ENCODE results near the gene HGF.

The HGF gene

DNA sequence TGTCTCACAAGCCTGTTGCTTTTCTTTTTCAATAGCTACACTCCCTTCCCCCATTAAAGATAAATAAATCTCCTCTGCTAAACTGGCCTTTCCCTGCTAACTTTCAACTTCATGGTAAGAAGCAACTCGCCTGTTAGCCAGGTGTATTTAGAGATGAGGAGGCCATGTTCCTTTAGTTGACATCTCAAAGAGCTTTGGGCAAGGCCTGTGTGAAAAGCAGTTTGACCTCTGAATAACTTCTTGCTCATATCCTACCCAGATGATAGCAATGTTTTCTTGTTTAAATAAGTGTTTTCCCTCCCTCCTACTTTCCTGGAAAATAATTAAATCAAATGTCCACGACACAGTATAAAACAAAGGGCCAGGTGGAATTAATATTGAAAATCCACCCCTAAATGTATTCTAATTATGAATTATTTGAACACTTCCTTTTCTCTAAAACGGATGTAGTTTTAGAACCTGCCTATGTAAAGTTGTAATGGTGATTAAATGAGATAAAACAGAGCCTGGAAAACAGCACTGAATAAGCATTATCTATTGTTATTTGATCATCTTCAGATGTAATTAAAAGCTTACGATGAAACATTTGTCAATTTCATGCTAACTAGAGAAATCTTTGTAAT, 78.5 kb downstream of the HGF start:
- no peak for TF ChIP-seq POLR2A (IDR thresholded peaks at IDR 0.05; ENCODE audit: low read depth, low read length)
- FAIRE-seq (peak; percentile 60), DNase-seq (ENCODE audit: insufficient read length, low spot score) (no peak)

DNA sequence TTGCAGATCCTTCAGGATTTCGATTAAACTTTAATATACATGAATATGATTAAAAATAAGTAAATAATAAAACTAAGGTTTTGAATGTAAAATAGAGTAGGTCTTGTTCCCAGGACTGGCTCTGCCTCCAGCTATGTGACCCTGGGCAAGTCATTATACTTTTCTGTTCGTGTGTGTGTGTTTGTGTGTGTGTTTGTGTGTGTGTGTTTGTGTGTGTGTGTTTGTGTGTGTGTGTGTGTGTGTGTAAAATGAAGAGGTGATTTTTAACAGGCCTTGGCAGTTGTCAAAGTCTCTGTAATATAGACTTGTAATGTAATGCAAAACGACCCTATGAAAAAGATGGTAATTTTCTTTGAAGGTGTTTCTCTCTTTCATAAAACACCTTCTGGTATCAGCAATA, 79.2 kb downstream of the HGF start:
- DNase-seq (ENCODE audit: insufficient read length, low spot score), result no peak
- no peak for TF ChIP-seq POLR2A (IDR thresholded peaks at IDR 0.05; ENCODE audit: low read depth, low read length)
- FAIRE-seq, result no peak

- DNase-seq (ENCODE audit: insufficient read length, low spot score) (no peak), FAIRE-seq (no peak)
- no peak for TF ChIP-seq POLR2A (IDR thresholded peaks at IDR 0.05; ENCODE audit: low read depth, low read length)
Measured at GRCh38 chr7:81690251-81690650, 79.6 kb downstream of the HGF start.

- no peak for TF ChIP-seq POLR2A (IDR thresholded peaks at IDR 0.05; ENCODE audit: low read depth, low read length)
- DNase-seq (ENCODE audit: insufficient read length, low spot score) (no peak), FAIRE-seq (no peak)
Measured at GRCh38 chr7:81688622-81689411, 81.0 kb downstream of the HGF start.

DNA sequence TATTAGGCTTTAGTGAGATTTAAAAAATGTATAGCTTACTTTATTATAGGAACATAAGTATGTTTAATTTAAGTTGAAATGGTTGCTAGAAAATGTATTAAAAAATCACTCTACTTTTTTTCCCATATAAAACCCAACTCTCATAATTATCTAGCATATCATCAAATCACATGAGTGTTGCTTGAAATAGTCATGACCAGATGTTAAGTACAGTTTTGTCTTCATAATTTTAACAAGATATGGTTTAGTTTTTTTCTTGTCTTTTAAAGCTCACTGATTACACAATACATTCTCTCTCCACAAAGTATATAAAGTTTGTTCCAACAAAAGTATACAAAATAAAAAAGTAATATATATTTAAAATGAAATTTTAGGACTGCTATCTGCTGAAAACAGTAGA, 82.8 kb downstream of the HGF start:
- no peak for FAIRE-seq
- no peak for DNase-seq (ENCODE audit: insufficient read length, low spot score)
- TF ChIP-seq POLR2A (IDR thresholded peaks at IDR 0.05; ENCODE audit: low read depth, low read length), result no peak

- no peak for FAIRE-seq
- TF ChIP-seq POLR2A (IDR thresholded peaks at IDR 0.05; ENCODE audit: low read depth, low read length), result no peak
Measured at GRCh38 chr7:81685270-81685868, 84.5 kb downstream of the HGF start.

DNA sequence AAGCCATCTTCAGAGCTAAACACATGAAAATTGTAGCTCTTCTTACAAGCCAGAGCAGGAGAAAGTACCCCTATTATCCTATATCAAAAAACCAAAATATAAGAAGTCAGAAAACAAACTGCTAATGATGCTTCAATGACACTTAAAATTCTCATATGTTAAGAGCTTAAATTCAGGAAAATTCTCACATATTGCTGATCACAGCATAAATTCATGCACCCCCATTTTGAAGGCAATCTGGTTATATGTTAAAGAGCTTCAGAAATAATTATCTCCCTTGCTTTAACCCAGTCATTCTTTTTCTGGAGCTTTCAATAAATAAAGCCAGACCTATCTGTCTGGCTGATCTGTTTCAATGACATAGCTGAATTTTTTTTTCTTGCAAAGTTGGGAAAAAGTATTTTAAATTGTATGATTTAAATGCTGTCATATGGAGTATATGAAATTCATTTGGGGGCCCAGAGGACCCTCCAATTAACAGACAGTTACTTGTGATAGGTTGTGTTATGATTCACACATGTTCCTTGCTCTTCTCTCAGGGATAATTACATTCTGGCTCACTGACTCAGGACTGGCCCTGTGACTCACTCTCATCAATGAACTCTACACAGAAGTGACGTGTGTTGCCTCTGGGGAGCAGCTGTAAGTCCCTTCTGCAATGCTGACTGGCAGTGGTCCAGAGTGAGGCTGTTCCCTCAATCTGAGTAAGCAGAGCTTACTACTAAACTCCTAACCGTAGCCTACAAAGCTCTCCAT, 85.2 kb downstream of the HGF start:
- peak; percentile 100 for FAIRE-seq
- TF ChIP-seq POLR2A (IDR thresholded peaks at IDR 0.05; ENCODE audit: low read depth, low read length), result no peak
- peak; percentile 48 for DNase-seq (ENCODE audit: insufficient read length, low spot score)

More at GRCh38 chr7:81685270-81685868, 84.5 kb downstream of the HGF start:
- no peak for DNase-seq (ENCODE audit: insufficient read length, low spot score)

DNA sequence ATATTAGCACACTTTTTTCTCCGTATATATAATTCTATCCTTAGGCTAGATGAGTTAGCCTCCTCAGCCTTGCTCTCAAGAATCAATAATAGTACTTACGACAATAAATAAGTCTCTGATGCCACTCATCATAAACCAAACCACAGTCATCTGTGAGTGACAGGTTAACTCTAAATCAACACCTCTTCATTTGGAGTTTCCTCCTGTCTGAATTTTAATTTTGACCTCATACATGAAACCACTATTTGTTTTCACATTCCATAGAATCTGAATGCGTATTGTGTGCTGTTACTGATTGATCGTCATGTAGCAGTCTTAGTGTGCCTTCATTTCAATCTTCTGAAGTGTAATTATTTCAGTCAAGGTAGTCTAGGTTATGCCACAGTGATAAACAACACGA, 85.8 kb downstream of the HGF start:
- FAIRE-seq (no peak), DNase-seq (ENCODE audit: insufficient read length, low spot score) (no peak)
- TF ChIP-seq POLR2A (IDR thresholded peaks at IDR 0.05; ENCODE audit: low read depth, low read length), result no peak

- DNase-seq (ENCODE audit: insufficient read length, low spot score) (no peak), FAIRE-seq (no peak)
- no peak for TF ChIP-seq POLR2A (IDR thresholded peaks at IDR 0.05; ENCODE audit: low read depth, low read length)
Measured at GRCh38 chr7:81682873-81683272, 87.0 kb downstream of the HGF start.

DNA sequence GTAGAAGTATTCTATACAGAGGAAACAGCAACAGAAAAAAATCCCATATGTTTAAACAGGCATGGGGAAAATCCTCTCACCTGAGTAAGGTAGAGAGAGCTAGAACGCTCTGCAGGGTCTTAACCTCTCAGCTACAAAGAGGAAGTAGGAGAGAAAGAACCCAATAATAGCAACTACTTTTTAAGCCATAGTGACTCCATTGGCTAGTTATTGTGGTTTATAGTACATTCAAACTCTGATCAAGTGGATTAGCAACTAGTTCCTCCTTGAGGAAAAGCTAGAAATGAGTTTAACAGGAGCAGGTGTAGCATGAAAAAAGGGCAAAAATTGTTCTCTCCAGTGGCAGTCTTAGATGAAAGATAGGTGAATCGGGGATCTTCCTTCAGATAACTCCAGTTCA, 89.7 kb downstream of the HGF start:
- FAIRE-seq (no peak), DNase-seq (ENCODE audit: insufficient read length, low spot score) (no peak)

DNA sequence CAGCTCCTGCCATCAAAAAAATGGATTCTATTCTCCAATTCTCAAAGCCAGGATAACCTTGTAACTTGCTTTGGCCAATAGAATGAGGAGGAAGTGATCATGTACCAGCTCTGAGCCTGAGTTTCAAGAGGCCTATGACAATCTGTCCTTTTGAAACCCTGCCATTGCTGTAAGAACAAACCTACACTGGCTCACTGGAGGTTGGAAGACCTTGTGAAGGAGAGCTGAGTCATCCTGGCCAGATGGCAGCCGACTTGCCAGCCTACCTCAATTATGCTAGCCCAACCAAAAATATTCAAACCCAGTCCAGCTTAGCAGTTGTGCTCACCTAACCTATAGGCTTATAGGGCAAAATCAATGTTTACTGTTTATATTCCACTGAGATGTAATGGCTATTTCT, 93.0 kb downstream of the HGF start:
- no peak for TF ChIP-seq POLR2A (IDR thresholded peaks at IDR 0.05; ENCODE audit: low read depth, low read length)
- DNase-seq (ENCODE audit: insufficient read length, low spot score), result no peak
- peak; percentile 78 for FAIRE-seq

More for the DNA sequence above, 89.7 kb downstream of the HGF start:
- TF ChIP-seq POLR2A (IDR thresholded peaks at IDR 0.05; ENCODE audit: low read depth, low read length), result no peak

DNA sequence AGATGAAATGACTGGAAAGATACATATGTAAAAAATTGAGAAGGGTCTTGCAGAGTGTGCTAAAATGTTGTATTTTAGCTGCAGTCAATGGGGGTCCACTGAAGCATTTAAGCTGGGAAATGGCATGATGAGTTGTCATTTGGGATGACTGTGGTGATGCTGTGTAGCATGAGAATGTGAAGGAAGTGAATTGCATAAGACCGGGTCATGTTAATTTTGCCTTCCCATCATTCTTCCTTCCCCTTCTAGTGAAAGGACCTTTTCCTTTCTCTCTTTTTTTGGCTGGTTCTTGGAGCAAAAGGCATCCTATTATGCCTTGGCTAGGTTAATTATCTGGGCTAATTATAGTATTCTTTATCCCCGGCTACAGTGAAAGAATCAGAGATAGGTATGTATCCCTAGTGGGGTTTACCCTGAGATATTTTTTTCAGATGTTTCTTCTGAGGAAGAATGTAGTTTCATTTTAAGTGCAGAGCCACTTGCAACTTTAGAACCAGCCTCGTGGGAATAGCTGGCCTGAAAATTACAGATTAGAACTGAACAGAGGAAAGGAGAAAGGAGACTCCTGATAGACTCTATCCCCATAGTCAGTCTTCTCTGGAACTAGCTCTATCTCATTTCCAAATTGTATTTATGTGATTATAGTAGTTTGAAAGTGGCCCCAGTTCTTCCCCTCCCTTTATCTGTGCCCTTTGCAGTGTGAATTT, 93.6 kb downstream of the HGF start:
- FAIRE-seq (no peak), DNase-seq (ENCODE audit: insufficient read length, low spot score) (no peak)
- no peak for TF ChIP-seq POLR2A (IDR thresholded peaks at IDR 0.05; ENCODE audit: low read depth, low read length)

GRCh38 chr7:81674431-81674830, 95.4 kb downstream of the HGF start:
- FAIRE-seq, result no peak
- no peak for DNase-seq (ENCODE audit: insufficient read length, low spot score)
- no peak for TF ChIP-seq POLR2A (IDR thresholded peaks at IDR 0.05; ENCODE audit: low read depth, low read length)

Measured in H54 (cell line).